VCaP (cell line): ENCODE data around the gene ZDHHC6.
A peak's percentile ranks its signal among the peaks of the same experiment; 100 is the strongest.

Experiments used
- H3K27ac ChIP-seq: fragments of 450-650 bp; 2 replicates; pipeline ENCODE4 v1.5.1; 2017
- TF ChIP-seq, protein P1 (sequence below): fragments of 450-650 bp; conservative IDR thresholded peaks from 2 replicates; pipeline ENCODE4 v1.5.1; 2017; ENCODE audit warnings: mild to moderate bottlenecking, moderate library complexity

ZDHHC6 gene

GRCh38 chr10:112446855-112447619 is at the start of gene ZDHHC6, which contains the start of gene VTI1A:
ZDHHC6 (minus strand) TSS chr10:112446914; CDS start chr10:112445436, 1,478 bp downstream.
VTI1A (plus strand) TSS chr10:112447215; CDS start chr10:112447374, 159 bp downstream.
- TF ChIP-seq, protein P1, sequence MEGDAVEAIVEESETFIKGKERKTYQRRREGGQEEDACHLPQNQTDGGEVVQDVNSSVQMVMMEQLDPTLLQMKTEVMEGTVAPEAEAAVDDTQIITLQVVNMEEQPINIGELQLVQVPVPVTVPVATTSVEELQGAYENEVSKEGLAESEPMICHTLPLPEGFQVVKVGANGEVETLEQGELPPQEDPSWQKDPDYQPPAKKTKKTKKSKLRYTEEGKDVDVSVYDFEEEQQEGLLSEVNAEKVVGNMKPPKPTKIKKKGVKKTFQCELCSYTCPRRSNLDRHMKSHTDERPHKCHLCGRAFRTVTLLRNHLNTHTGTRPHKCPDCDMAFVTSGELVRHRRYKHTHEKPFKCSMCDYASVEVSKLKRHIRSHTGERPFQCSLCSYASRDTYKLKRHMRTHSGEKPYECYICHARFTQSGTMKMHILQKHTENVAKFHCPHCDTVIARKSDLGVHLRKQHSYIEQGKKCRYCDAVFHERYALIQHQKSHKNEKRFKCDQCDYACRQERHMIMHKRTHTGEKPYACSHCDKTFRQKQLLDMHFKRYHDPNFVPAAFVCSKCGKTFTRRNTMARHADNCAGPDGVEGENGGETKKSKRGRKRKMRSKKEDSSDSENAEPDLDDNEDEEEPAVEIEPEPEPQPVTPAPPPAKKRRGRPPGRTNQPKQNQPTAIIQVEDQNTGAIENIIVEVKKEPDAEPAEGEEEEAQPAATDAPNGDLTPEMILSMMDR, result peak; percentile 35
- H3K27ac ChIP-seq, result peak within 1 kb of the TSS; percentile 85

DNA sequence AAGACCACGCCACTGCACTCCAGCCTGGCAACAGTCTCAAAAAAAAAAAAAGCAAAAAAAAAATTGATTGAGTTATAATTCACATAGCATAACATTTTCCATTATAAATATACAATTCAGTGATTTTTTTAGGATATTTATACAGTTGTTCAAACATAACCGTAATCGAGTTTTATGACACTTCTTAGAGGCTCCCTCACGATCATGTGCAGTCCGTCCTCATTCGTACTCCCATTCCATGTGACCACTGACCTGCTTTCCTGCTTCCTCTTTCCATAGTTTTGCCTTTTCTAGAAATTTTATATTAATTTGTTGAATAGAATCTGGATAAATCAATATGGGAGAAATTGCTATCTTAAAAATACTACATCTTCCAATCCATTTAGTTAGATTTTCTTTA is 46.0 kb upstream of the ZDHHC6 start:
- TF ChIP-seq, protein P1, result no peak
- no peak overlapping the region for H3K27ac ChIP-seq

- H3K27ac ChIP-seq, result no peak overlapping the region
- TF ChIP-seq, protein P1, result no peak
Measured at GRCh38 chr10:112491144-112491543, 44.4 kb upstream of the ZDHHC6 start.

GRCh38 chr10:112490545-112490944 is 43.8 kb upstream of the ZDHHC6 start:
- TF ChIP-seq, protein P1, result no peak
- H3K27ac ChIP-seq, result no peak overlapping the region

GRCh38 chr10:112487964-112488363 is 41.2 kb upstream of the ZDHHC6 start:
- TF ChIP-seq, protein P1, result no peak
- H3K27ac ChIP-seq, result no peak overlapping the region

DNA sequence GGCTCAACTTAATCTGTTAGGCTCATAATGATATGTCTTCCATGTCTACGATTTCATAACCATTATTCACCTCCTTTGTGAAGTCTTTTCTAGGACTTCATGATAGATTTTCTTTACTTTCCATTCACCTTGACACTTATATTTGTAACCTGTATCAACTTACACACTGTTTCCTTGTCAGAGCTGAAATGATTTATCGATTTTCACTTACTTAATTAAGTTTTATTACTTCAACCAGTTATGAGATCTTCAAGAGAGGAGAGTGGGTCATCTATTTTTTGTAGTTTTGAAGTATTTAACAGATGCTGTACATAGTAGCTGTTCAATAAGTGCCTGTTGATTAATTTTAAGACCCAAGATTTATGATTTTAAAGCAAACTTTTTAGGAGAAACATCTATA is 37.7 kb upstream of the ZDHHC6 start:
- TF ChIP-seq, protein P1, result no peak
- no peak overlapping the region for H3K27ac ChIP-seq

DNA sequence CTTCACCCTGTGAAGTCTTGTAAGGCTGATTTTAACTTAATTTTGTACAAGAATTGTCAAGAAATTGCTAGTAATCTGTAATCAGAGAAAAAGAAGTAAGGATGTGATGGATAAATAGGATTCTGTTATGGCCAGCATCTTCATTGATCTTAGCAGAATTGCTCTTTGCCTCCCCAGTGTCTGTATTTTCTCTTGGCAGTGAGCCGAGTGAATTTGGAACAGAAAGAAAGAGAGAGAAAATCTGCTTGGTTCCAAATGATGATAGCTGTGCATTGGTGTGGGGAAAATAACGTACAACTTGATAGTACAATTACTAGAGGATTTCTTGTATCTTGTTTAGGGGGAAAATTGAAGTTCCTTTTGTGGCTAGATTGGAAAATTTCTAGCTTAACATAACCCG is 34.9 kb upstream of the ZDHHC6 start:
- TF ChIP-seq, protein P1, result no peak
- H3K27ac ChIP-seq, result no peak overlapping the region
